Type B pancreatic cell (in vitro differentiated cells): ENCODE data around the gene MON1B. TPM values are rescaled to one million over a fixed set of nuclear protein-coding genes. Genes with fewer than 3 reads are reported as not detected.
"Not testable (repeated sequence)": the region's sequence is repeated elsewhere in the genome, so short reads cannot be mapped to it uniquely, and the experiment has no call there.

Experiments
- DNase-seq: peaks from one replicate; pipeline ENCODE4 v3.0.0; 2021; ENCODE audit warnings: mixed read lengths; ENCODE audit not compliant: unreplicated experiment; ENCODE audit errors: extremely low spot score
- H3K27ac Mint-ChIP-seq: 2 replicates; pipeline ENCODE4 v1.8.0; 2021; ENCODE audit warnings: mild to moderate bottlenecking, mixed read lengths
- H3K27me3 Mint-ChIP-seq: 2 replicates; pipeline ENCODE4 v1.8.0; 2021; ENCODE audit warnings: mixed read lengths
- H3K36me3 Mint-ChIP-seq: 2 replicates; pipeline ENCODE4 v1.8.0; 2021; ENCODE audit warnings: mixed read lengths
- H3K4me1 Mint-ChIP-seq: one replicate; pipeline ENCODE4 v1.8.0; 2021; ENCODE audit warnings: mixed read lengths; ENCODE audit not compliant: unreplicated experiment
- H3K4me3 Mint-ChIP-seq: 2 replicates; pipeline ENCODE4 v1.8.0; 2021; ENCODE audit warnings: mild to moderate bottlenecking, mixed read lengths
- H3K9me3 Mint-ChIP-seq: 2 replicates; pipeline ENCODE4 v1.8.0; 2021; ENCODE audit warnings: mixed read lengths
- total RNA-seq: library from RNA; stranded (reverse); gene quantifications from 2 replicates; pipeline ENCODE4 v1.2.1, GENCODE V29; 2021; ENCODE audit warnings: low replicate concordance
- TF ChIP-seq, protein P1 (sequence below): fragments of 200-600 bp; sonication (generic); conservative IDR thresholded peaks from 2 replicates; pipeline ENCODE4 v1.5.0; 2021; ENCODE audit warnings: antibody characterized with exemption, mild to moderate bottlenecking

MON1B gene
- total RNA-seq, 1 donor from 2014 or later, result 41.6 TPM

DNA sequence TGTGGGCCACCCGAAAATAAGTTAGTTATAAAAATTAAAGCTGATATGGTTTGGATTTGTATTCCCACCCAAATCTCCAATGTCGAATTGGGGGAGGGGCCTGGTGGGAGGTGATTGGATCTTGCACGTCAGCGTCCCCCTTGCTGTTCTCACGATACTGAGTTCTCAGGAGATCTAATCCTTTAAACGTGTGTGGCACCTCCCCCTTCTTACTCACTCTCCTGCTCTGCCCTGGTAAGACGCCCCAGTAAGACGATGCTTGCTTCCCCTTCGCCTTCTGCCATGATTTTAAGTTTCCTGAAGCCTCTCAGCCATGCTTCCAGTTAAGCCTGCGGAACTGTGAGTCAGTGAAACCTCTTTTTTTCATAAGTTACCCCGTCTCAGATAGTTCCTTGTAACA lies 43.6 kb downstream of the MON1B start:
- Mint-ChIP-seq H3K27ac (no peak overlapping the region), H3K27me3 (peaks cover 17% of the 10 kb centered on the region), H3K9me3 (no peaks in the 10 kb centered on the region), H3K4me3 (no peak overlapping the region), H3K4me1 (peaks cover 19% of the 10 kb centered on the region), H3K36me3 (no peaks in the 10 kb centered on the region)
- no peak for DNase-seq
- TF ChIP-seq, protein P1, sequence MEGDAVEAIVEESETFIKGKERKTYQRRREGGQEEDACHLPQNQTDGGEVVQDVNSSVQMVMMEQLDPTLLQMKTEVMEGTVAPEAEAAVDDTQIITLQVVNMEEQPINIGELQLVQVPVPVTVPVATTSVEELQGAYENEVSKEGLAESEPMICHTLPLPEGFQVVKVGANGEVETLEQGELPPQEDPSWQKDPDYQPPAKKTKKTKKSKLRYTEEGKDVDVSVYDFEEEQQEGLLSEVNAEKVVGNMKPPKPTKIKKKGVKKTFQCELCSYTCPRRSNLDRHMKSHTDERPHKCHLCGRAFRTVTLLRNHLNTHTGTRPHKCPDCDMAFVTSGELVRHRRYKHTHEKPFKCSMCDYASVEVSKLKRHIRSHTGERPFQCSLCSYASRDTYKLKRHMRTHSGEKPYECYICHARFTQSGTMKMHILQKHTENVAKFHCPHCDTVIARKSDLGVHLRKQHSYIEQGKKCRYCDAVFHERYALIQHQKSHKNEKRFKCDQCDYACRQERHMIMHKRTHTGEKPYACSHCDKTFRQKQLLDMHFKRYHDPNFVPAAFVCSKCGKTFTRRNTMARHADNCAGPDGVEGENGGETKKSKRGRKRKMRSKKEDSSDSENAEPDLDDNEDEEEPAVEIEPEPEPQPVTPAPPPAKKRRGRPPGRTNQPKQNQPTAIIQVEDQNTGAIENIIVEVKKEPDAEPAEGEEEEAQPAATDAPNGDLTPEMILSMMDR, result no peak

DNA sequence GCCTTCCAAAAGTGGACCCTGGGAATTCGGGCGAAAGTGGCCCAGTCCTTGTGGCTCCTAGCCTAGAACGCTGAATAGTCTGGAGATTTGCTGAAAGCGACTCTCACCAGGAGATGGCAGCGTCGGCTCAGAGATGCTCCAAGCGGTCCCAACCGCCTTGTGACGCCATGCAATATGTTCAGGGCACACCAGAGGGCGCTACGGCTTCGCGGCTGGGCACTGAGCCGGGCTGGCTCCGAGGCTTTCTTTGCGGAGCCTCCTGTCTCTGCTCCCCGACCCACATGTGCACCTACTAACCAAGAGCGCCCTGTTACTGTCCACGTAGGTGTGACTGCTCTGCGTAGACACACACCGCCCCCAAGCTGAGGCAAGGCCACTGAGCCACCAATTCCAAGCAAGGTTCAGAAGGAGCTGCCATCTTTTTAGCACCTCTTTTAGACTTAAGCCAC lies 45.1 kb downstream of the MON1B start:
- H3K4me1 Mint-ChIP-seq, result peaks cover 21% of the 10 kb centered on the region
- peak overlapping the region; percentile 80 for H3K4me3 Mint-ChIP-seq
- peak; percentile 91 for DNase-seq

DNA sequence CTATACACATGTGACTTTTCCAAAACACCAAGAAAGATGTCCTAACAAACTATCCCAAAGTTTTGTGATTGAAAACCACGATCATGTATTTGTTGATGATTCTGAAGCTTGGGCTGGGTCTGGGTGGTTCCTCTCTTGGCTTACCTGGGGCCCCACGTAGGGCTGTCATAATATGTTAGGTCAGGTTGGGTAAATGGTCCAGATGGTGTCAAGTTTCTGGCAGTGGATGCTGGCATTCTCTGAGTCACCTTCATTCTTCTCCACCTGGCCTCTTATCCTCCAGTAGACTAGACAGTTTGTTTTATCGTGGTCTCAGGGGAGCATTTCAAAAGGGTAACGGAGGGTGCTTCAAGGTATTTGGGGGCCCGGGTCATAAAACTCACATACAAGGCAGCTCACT lies 47.6 kb downstream of the MON1B start:
- no peak for DNase-seq
- Mint-ChIP-seq H3K4me1 (peaks cover 21% of the 10 kb centered on the region), H3K4me3 (no peak overlapping the region), H3K36me3 (no peaks in the 10 kb centered on the region), H3K27me3 (peaks cover 17% of the 10 kb centered on the region), H3K27ac (no peak overlapping the region), H3K9me3 (peaks cover 6% of the 10 kb centered on the region)
- TF ChIP-seq, protein P1, result no peak

More for the DNA sequence above, 45.1 kb downstream of the MON1B start:
- TF ChIP-seq, protein P1, result peak; percentile 100
- no peaks in the 10 kb centered on the region for H3K36me3 Mint-ChIP-seq
- H3K27ac Mint-ChIP-seq, result peak overlapping the region; percentile 23
- H3K9me3 Mint-ChIP-seq, result no peaks in the 10 kb centered on the region
- H3K27me3 Mint-ChIP-seq, result peaks cover 17% of the 10 kb centered on the region

DNA sequence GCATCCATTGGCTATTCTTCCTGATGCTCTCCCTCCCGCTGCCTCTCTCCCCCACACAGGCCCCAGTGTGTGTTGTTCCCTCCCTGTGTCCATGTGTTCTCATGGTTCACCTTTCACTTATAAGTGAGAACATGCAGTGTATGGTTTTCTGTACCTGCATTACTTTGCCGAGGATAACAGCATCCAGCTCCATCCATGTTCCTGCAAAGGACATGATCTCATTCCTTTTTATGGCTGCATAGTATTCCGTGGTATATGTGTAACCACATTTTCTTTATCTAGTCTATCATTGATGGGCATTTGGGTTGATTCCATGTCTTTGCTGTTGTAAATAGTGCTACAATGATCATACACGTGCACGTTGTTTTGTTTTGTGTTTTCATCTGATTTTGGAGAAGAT lies 51.5 kb downstream of the MON1B start:
- H3K4me1 Mint-ChIP-seq, result peaks cover 15% of the 10 kb centered on the region
- not testable (repeated sequence) for H3K4me3 Mint-ChIP-seq, H3K27ac Mint-ChIP-seq, H3K36me3 Mint-ChIP-seq, H3K27me3 Mint-ChIP-seq, DNase-seq, H3K9me3 Mint-ChIP-seq

DNA sequence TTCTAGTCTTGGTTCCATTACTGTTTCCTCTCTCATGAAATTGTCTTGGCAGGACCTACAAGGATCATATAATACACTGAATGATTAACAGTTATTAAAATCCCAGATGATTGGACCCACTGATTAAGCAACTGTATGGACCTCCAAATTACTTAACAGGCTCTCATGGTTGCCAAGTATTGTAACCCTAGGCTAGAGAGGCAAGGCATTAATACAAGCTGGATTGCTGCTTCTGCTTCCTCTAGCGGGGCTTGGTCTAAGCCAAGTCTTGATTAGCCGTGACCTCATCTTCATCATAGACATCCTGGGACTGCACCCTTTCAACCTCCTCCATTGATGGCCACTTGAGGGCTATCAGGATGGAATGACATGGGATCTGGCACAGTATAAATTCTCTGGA lies 55.2 kb downstream of the MON1B start:
- H3K36me3 Mint-ChIP-seq, result no peaks in the 10 kb centered on the region
- H3K27ac Mint-ChIP-seq, result no peak overlapping the region
- peaks cover 6% of the 10 kb centered on the region for H3K9me3 Mint-ChIP-seq
- H3K4me3 Mint-ChIP-seq, result no peak overlapping the region
- no peak for DNase-seq
- TF ChIP-seq, protein P1, result no peak
- no peaks in the 10 kb centered on the region for H3K27me3 Mint-ChIP-seq
- H3K4me1 Mint-ChIP-seq, result no peaks in the 10 kb centered on the region

DNA sequence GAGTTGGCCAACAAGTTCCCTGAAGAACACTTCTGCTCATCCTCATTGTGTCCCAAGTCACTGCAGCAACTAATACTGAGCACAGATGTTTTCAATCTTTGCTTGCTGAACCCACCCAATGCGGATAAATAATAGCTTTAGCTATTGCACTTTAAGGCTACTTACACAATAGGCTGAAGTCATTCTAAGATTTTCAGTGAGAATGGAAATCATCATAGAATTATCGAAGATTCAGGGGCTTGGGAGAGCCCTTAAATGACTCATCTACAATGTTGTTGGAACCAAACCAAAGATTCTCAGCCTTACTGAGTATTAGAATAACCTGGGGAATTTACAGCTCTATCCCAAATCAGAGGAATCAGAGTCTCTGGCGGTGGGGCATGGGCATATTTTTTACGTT lies 59.4 kb downstream of the MON1B start:
- TF ChIP-seq, protein P1, result no peak
- Mint-ChIP-seq H3K4me3 (no peak overlapping the region), H3K27me3 (no peaks in the 10 kb centered on the region), H3K36me3 (no peaks in the 10 kb centered on the region), H3K9me3 (peaks cover 4% of the 10 kb centered on the region), H3K27ac (no peak overlapping the region), H3K4me1 (no peaks in the 10 kb centered on the region)
- DNase-seq, result no peak

Other genes with a start within 250 kb of the MON1B start
- 12.4 and 20.0 TPM in 2 replicates for gene SYCE1L, start 8.2 kb downstream of the MON1B start, total RNA-seq
- gene ADAMTS18, start 243.8 kb downstream of the MON1B start, total RNA-seq, result 5.5 and 7.9 TPM in 2 replicates